Measurements from ENCODE around the gene RHBDD3.

RHBDD3 gene

GRCh38 chr22:29216011-29216872 lies 51.5 kb downstream of the RHBDD3 start:
- no peak overlapping the region for H2BK15ac ChIP-seq (replicated peaks; ENCODE audit: low read depth)
- H4K8ac ChIP-seq (ENCODE audit: low read depth, low read length): no peak overlapping the region
- no peak overlapping the region for H3K23ac ChIP-seq (ENCODE audit: low read length)
- H3K4me1 ChIP-seq (ENCODE audit: control insufficient read depth, low read depth, low read length): peaks cover 2% of the 10 kb centered on the region
- no peaks in the 10 kb centered on the region for H3K36me3 ChIP-seq (ENCODE audit: control insufficient read depth, insufficient read depth, low read length)
- no peak overlapping the region for H3K9ac ChIP-seq (ENCODE audit: low read length)
- WGBS (ENCODE audit: extremely low coverage, insufficient coverage, low lambda C conversion rate): no CpG with 5 or more reads among the region's 14 CpGs
- no peak overlapping the region for H3K4ac ChIP-seq (ENCODE audit: low read depth, low read length)
- no peak overlapping the region for H2BK5ac ChIP-seq (ENCODE audit: low read length)
- no peak overlapping the region for H3K4me3 ChIP-seq (ENCODE audit: low read length)
- no peak overlapping the region for H3K27ac ChIP-seq (ENCODE audit: low read depth, low read length)
- no peaks in the 10 kb centered on the region for H3K27me3 ChIP-seq (ENCODE audit: insufficient read depth, low read length, poor library complexity)
- H2AK5ac ChIP-seq (ENCODE audit: low read length): no peak overlapping the region
- no peak overlapping the region for H3K18ac ChIP-seq (ENCODE audit: low read length)
- no peak for DNase-seq
- no peak overlapping the region for H3K4me2 ChIP-seq (ENCODE audit: low read length)
- H4K5ac ChIP-seq (ENCODE audit: low read length): no peak overlapping the region
- H3K56ac ChIP-seq (ENCODE audit: low read length): no peak overlapping the region
- no peaks in the 10 kb centered on the region for H3K79me2 ChIP-seq (ENCODE audit: control insufficient read depth, insufficient read depth, low read length)
- H3K79me1 ChIP-seq (ENCODE audit: low read length): no peaks in the 10 kb centered on the region
- no peak overlapping the region for H2BK120ac ChIP-seq (ENCODE audit: low read depth, low read length)

- no peak for DNase-seq
- Histone ChIP-seq H2AK5ac (ENCODE audit: low read length) (no peak overlapping the region), H3K9ac (ENCODE audit: low read length) (no peak overlapping the region), H3K4ac (ENCODE audit: low read depth, low read length) (no peak overlapping the region), H2BK120ac (ENCODE audit: low read depth, low read length) (no peak overlapping the region), H3K56ac (ENCODE audit: low read length) (no peak overlapping the region), H4K8ac (ENCODE audit: low read depth, low read length) (no peak overlapping the region), H3K4me3 (ENCODE audit: low read length) (no peak overlapping the region), H2BK5ac (ENCODE audit: low read length) (no peak overlapping the region), H2BK15ac (replicated peaks; ENCODE audit: low read depth) (no peak overlapping the region), H3K23ac (ENCODE audit: low read length) (no peak overlapping the region), H3K4me2 (ENCODE audit: low read length) (no peak overlapping the region), H3K4me1 (ENCODE audit: control insufficient read depth, low read depth, low read length) (peaks cover 2% of the 10 kb centered on the region), H3K27ac (ENCODE audit: low read depth, low read length) (no peak overlapping the region), H3K18ac (ENCODE audit: low read length) (no peak overlapping the region), H3K79me2 (ENCODE audit: control insufficient read depth, insufficient read depth, low read length) (no peaks in the 10 kb centered on the region), H3K79me1 (ENCODE audit: low read length) (no peaks in the 10 kb centered on the region), H4K5ac (ENCODE audit: low read length) (no peak overlapping the region), H3K36me3 (ENCODE audit: control insufficient read depth, insufficient read depth, low read length) (no peaks in the 10 kb centered on the region), H3K27me3 (ENCODE audit: insufficient read depth, low read length, poor library complexity) (no peaks in the 10 kb centered on the region)
- no CpG with 5 or more reads among the region's 14 CpGs for WGBS (ENCODE audit: extremely low coverage, insufficient coverage, low lambda C conversion rate)
Observed at GRCh38 chr22:29215012-29215860, 52.5 kb downstream of the RHBDD3 start.

- Histone ChIP-seq H3K36me3 (ENCODE audit: control insufficient read depth, insufficient read depth, low read length) (no peaks in the 10 kb centered on the region), H3K79me2 (ENCODE audit: control insufficient read depth, insufficient read depth, low read length) (no peaks in the 10 kb centered on the region), H4K5ac (ENCODE audit: low read length) (no peak overlapping the region), H3K4me2 (ENCODE audit: low read length) (no peak overlapping the region), H3K79me1 (ENCODE audit: low read length) (no peaks in the 10 kb centered on the region), H3K4me1 (ENCODE audit: control insufficient read depth, low read depth, low read length) (no peaks in the 10 kb centered on the region), H3K27me3 (ENCODE audit: insufficient read depth, low read length, poor library complexity) (no peaks in the 10 kb centered on the region), H3K18ac (ENCODE audit: low read length) (no peak overlapping the region), H4K8ac (ENCODE audit: low read depth, low read length) (no peak overlapping the region), H3K4me3 (ENCODE audit: low read length) (no peak overlapping the region), H3K9ac (ENCODE audit: low read length) (no peak overlapping the region), H2BK120ac (ENCODE audit: low read depth, low read length) (no peak overlapping the region), H3K23ac (ENCODE audit: low read length) (no peak overlapping the region), H2BK5ac (ENCODE audit: low read length) (no peak overlapping the region), H3K27ac (ENCODE audit: low read depth, low read length) (no peak overlapping the region), H2AK5ac (ENCODE audit: low read length) (no peak overlapping the region), H2BK15ac (replicated peaks; ENCODE audit: low read depth) (no peak overlapping the region), H3K56ac (ENCODE audit: low read length) (no peak overlapping the region), H3K4ac (ENCODE audit: low read depth, low read length) (no peak overlapping the region)
- no CpG with 5 or more reads among the region's 6 CpGs for WGBS (ENCODE audit: extremely low coverage, insufficient coverage, low lambda C conversion rate)
- no peak for DNase-seq
Observed at GRCh38 chr22:29214232-29214631, 53.5 kb downstream of the RHBDD3 start.

GRCh38 chr22:29213493-29213892 lies 54.3 kb downstream of the RHBDD3 start:
- no peak overlapping the region for H4K8ac ChIP-seq (ENCODE audit: low read depth, low read length)
- H3K18ac ChIP-seq (ENCODE audit: low read length): no peak overlapping the region
- H3K23ac ChIP-seq (ENCODE audit: low read length): no peak overlapping the region
- no peak for DNase-seq
- no peak overlapping the region for H3K4me2 ChIP-seq (ENCODE audit: low read length)
- no peak overlapping the region for H4K5ac ChIP-seq (ENCODE audit: low read length)
- no peak overlapping the region for H3K56ac ChIP-seq (ENCODE audit: low read length)
- H3K4me3 ChIP-seq (ENCODE audit: low read length): no peak overlapping the region
- no CpG with 5 or more reads among the region's 9 CpGs for WGBS (ENCODE audit: extremely low coverage, insufficient coverage, low lambda C conversion rate)
- H3K9ac ChIP-seq (ENCODE audit: low read length): no peak overlapping the region
- H2AK5ac ChIP-seq (ENCODE audit: low read length): no peak overlapping the region
- no peaks in the 10 kb centered on the region for H3K36me3 ChIP-seq (ENCODE audit: control insufficient read depth, insufficient read depth, low read length)
- H3K27ac ChIP-seq (ENCODE audit: low read depth, low read length): no peak overlapping the region
- H3K79me1 ChIP-seq (ENCODE audit: low read length): no peaks in the 10 kb centered on the region
- H3K79me2 ChIP-seq (ENCODE audit: control insufficient read depth, insufficient read depth, low read length): no peaks in the 10 kb centered on the region
- H2BK5ac ChIP-seq (ENCODE audit: low read length): no peak overlapping the region
- H2BK120ac ChIP-seq (ENCODE audit: low read depth, low read length): no peak overlapping the region
- H2BK15ac ChIP-seq (replicated peaks; ENCODE audit: low read depth): no peak overlapping the region
- H3K27me3 ChIP-seq (ENCODE audit: insufficient read depth, low read length, poor library complexity): no peaks in the 10 kb centered on the region
- no peaks in the 10 kb centered on the region for H3K4me1 ChIP-seq (ENCODE audit: control insufficient read depth, low read depth, low read length)
- no peak overlapping the region for H3K4ac ChIP-seq (ENCODE audit: low read depth, low read length)

GRCh38 chr22:29212743-29213142 lies 55.0 kb downstream of the RHBDD3 start:
- Histone ChIP-seq H3K27me3 (ENCODE audit: insufficient read depth, low read length, poor library complexity) (no peaks in the 10 kb centered on the region), H4K8ac (ENCODE audit: low read depth, low read length) (no peak overlapping the region), H3K4me3 (ENCODE audit: low read length) (no peak overlapping the region), H3K9ac (ENCODE audit: low read length) (no peak overlapping the region), H3K27ac (ENCODE audit: low read depth, low read length) (no peak overlapping the region), H3K36me3 (ENCODE audit: control insufficient read depth, insufficient read depth, low read length) (no peaks in the 10 kb centered on the region), H3K18ac (ENCODE audit: low read length) (no peak overlapping the region), H2BK120ac (ENCODE audit: low read depth, low read length) (no peak overlapping the region), H2AK5ac (ENCODE audit: low read length) (no peak overlapping the region), H4K5ac (ENCODE audit: low read length) (no peak overlapping the region), H3K4me1 (ENCODE audit: control insufficient read depth, low read depth, low read length) (no peaks in the 10 kb centered on the region), H3K23ac (ENCODE audit: low read length) (no peak overlapping the region), H2BK5ac (ENCODE audit: low read length) (no peak overlapping the region), H3K4me2 (ENCODE audit: low read length) (no peak overlapping the region), H3K79me1 (ENCODE audit: low read length) (no peaks in the 10 kb centered on the region), H2BK15ac (replicated peaks; ENCODE audit: low read depth) (no peak overlapping the region), H3K4ac (ENCODE audit: low read depth, low read length) (no peak overlapping the region), H3K56ac (ENCODE audit: low read length) (no peak overlapping the region), H3K79me2 (ENCODE audit: control insufficient read depth, insufficient read depth, low read length) (no peaks in the 10 kb centered on the region)
- WGBS (ENCODE audit: extremely low coverage, insufficient coverage, low lambda C conversion rate): no CpG with 5 or more reads among the region's 11 CpGs
- no peak for DNase-seq

Data from mesendoderm (in vitro differentiated cells).